Smooth muscle cell (in vitro differentiated cells): ENCODE measurements around the gene CDH23. TPM values are rescaled to one million over a fixed set of nuclear protein-coding genes. Genes with fewer than 3 reads are reported as not detected.

Experiments
- DNase-seq: peaks from one replicate; lab custom pipeline; 2025; ENCODE audit not compliant: unreplicated experiment; lab: John Stamatoyannopoulos, UW
- H2AFZ ChIP-seq: fragments of 200-600 bp; sonication (generic); 2 replicates; pipeline ENCODE4 v1.6.0; 2016; ENCODE audit warnings: antibody characterized with exemption, low read depth, mild to moderate bottlenecking
- H3F3A ChIP-seq: fragments of 200-600 bp; sonication (generic); 2 replicates; pipeline ENCODE4 v1.6.0; 2017; ENCODE audit warnings: antibody characterized with exemption, low read depth
- H3K27ac ChIP-seq: fragments of 200-600 bp; sonication (generic); 2 replicates; pipeline ENCODE4 v1.5.1; 2016; ENCODE audit warnings: low read depth, mild to moderate bottlenecking
- H3K27me3 ChIP-seq: fragments of 200-600 bp; sonication (generic); 2 replicates; pipeline ENCODE4 v1.6.1; 2016; ENCODE audit warnings: low read depth, mild to moderate bottlenecking
- H3K36me3 ChIP-seq: fragments of 200-600 bp; sonication (generic); 2 replicates; pipeline ENCODE4 v1.5.1; 2016; ENCODE audit warnings: low read depth
- H3K4me1 ChIP-seq: fragments of 200-600 bp; sonication (generic); 2 replicates; pipeline ENCODE4 v1.5.1; 2016; ENCODE audit warnings: low read depth
- H3K4me2 ChIP-seq: fragments of 200-600 bp; sonication (generic); 2 replicates; pipeline ENCODE4 v1.6.0; 2016; ENCODE audit warnings: mild to moderate bottlenecking
- H3K4me3 ChIP-seq: fragments of 200-600 bp; sonication (generic); 2 replicates; pipeline ENCODE4 v1.5.1; 2016; ENCODE audit warnings: mild to moderate bottlenecking
- H3K79me2 ChIP-seq: fragments of 200-600 bp; sonication (generic); 2 replicates; pipeline ENCODE4 v1.6.0; 2016; ENCODE audit warnings: low read depth, mild to moderate bottlenecking
- H3K9ac ChIP-seq: fragments of 200-600 bp; sonication (generic); 2 replicates; pipeline ENCODE4 v1.6.0; 2016; ENCODE audit warnings: low read depth
- H3K9me3 ChIP-seq: fragments of 200-600 bp; sonication (generic); replicated peaks from 2 replicates; pipeline ENCODE4 v1.5.1; 2016; ENCODE audit warnings: low read depth
- H4K20me1 ChIP-seq: fragments of 200-600 bp; sonication (generic); 2 replicates; pipeline ENCODE4 v1.6.0; 2016; ENCODE audit warnings: low read depth
- CTCF ChIP-seq: fragments of 200-600 bp; sonication (generic); IDR thresholded peaks from 2 replicates; pipeline ENCODE4 v1.5.1; 2017; ENCODE audit warnings: borderline replicate concordance, mild to moderate bottlenecking, antibody characterized with exemption; ENCODE audit not compliant: insufficient read depth, poor library complexity, severe bottlenecking
- WGBS: methylation state at CpG from one replicate; pipeline ENCODE4 v1.1.7; 2016; ENCODE audit warnings: low lambda C conversion rate; 5-methylcytosine and 5-hydroxymethylcytosine counted together
- polyA plus RNA-seq: library from polyadenylated mRNA; unstranded; fragments of >200 nt; fragmentation: Nextera tagmentation; extraction: Ambion mirVana; gene quantifications from 2 replicates; pipeline ENCODE4 v1.2.1, GENCODE V29; 2016
- total RNA-seq: library from RNA; depleted of rRNA; stranded (reverse); fragments of >200 nt; gene quantifications from 2 replicates; pipeline ENCODE4 v1.2.3, GENCODE V29; 2014

Gene CDH23
- total and polyA plus RNA-seq, 2 experiments from 2014 or later: 0.99 to 2.5 TPM

GRCh38 chr10:71802715-71803488 is 406.2 kb downstream of the CDH23 start:
- H3K27ac ChIP-seq: no peak overlapping the region
- H3K9me3 ChIP-seq: no peaks in the 10 kb centered on the region
- H3K4me2 ChIP-seq: no peak overlapping the region
- no peaks in the 10 kb centered on the region for H3K79me2 ChIP-seq
- no peak overlapping the region for H2AFZ ChIP-seq
- no peaks in the 10 kb centered on the region for H3K36me3 ChIP-seq
- no peak for DNase-seq
- TF ChIP-seq CTCF: no peak
- no peaks in the 10 kb centered on the region for H4K20me1 ChIP-seq
- 95% methylated on average over 18 of the region's 18 CpGs for WGBS
- no peaks in the 10 kb centered on the region for H3K4me1 ChIP-seq
- H3K4me3 ChIP-seq: no peak overlapping the region
- no peak overlapping the region for H3K9ac ChIP-seq
- no peaks in the 10 kb centered on the region for H3F3A ChIP-seq
- peaks cover 24% of the 10 kb centered on the region for H3K27me3 ChIP-seq

- Histone ChIP-seq H3K4me3 (no peak overlapping the region), H3K9ac (no peak overlapping the region), H3K9me3 (no peaks in the 10 kb centered on the region), H3F3A (no peaks in the 10 kb centered on the region), H3K79me2 (no peaks in the 10 kb centered on the region), H2AFZ (no peak overlapping the region), H4K20me1 (no peaks in the 10 kb centered on the region), H3K4me1 (no peaks in the 10 kb centered on the region), H3K36me3 (no peaks in the 10 kb centered on the region), H3K27ac (no peak overlapping the region), H3K4me2 (no peak overlapping the region), H3K27me3 (peaks cover 24% of the 10 kb centered on the region)
- WGBS: 65% methylated on average over 4 of the region's 4 CpGs
- DNase-seq: no peak
- TF ChIP-seq CTCF: no peak
Measured at GRCh38 chr10:71804077-71804476, 407.4 kb downstream of the CDH23 start.

GRCh38 chr10:71805776-71806703 is 409.3 kb downstream of the CDH23 start:
- Histone ChIP-seq H3K79me2 (no peaks in the 10 kb centered on the region), H3K4me3 (no peak overlapping the region), H3K27ac (no peak overlapping the region), H3K9ac (no peak overlapping the region), H3F3A (no peaks in the 10 kb centered on the region), H3K4me2 (no peak overlapping the region), H2AFZ (no peak overlapping the region), H4K20me1 (no peaks in the 10 kb centered on the region), H3K36me3 (no peaks in the 10 kb centered on the region), H3K9me3 (no peaks in the 10 kb centered on the region), H3K4me1 (no peaks in the 10 kb centered on the region), H3K27me3 (peaks cover 24% of the 10 kb centered on the region)
- TF ChIP-seq CTCF: no peak
- DNase-seq: no peak
- WGBS: 42% methylated on average over 41 of the region's 41 CpGs
